ENCODE results near the gene IKZF2.

Gene IKZF2

GRCh38 chr2:213101692-213102460 lies 49.5 kb downstream of the IKZF2 start:
- no peak for DNase-seq (ENCODE audit: low read depth in 2 of 2)

- no peak for DNase-seq (ENCODE audit: low read depth in 2 of 2)
Observed at GRCh38 chr2:213101109-213101508, 50.3 kb downstream of the IKZF2 start.

- no peak for DNase-seq (ENCODE audit: low read depth in 2 of 2)
Observed at GRCh38 chr2:213098612-213099011, 52.8 kb downstream of the IKZF2 start.

- no peak for DNase-seq (ENCODE audit: low read depth in 2 of 2)
Observed at GRCh38 chr2:213091765-213092164, 59.6 kb downstream of the IKZF2 start.

- no peak for DNase-seq (ENCODE audit: low read depth in 2 of 2)
Observed at GRCh38 chr2:213090772-213091171, 60.6 kb downstream of the IKZF2 start.

- DNase-seq (ENCODE audit: low read depth in 2 of 2): no peak
Observed at GRCh38 chr2:213089438-213089837, 62.0 kb downstream of the IKZF2 start.

- no peak for DNase-seq (ENCODE audit: low read depth in 2 of 2)
Observed at GRCh38 chr2:213087040-213087439, 64.4 kb downstream of the IKZF2 start.

GRCh38 chr2:213086571-213086970 lies 64.8 kb downstream of the IKZF2 start:
- no peak for DNase-seq (ENCODE audit: low read depth in 2 of 2)

GRCh38 chr2:213086050-213086449 lies 65.4 kb downstream of the IKZF2 start:
- no peak for DNase-seq (ENCODE audit: low read depth in 2 of 2)

- DNase-seq (ENCODE audit: low read depth in 2 of 2): no peak
Observed at GRCh38 chr2:213085538-213085937, 65.9 kb downstream of the IKZF2 start.

GRCh38 chr2:213084261-213084660 lies 67.2 kb downstream of the IKZF2 start:
- DNase-seq (ENCODE audit: low read depth in 2 of 2): no peak

GRCh38 chr2:213080969-213081617 lies 70.3 kb downstream of the IKZF2 start:
- DNase-seq (ENCODE audit: low read depth in 2 of 2): no peak

GRCh38 chr2:213079756-213080155 lies 71.7 kb downstream of the IKZF2 start:
- no peak for DNase-seq (ENCODE audit: low read depth in 2 of 2)

- no peak for DNase-seq (ENCODE audit: low read depth in 2 of 2)
Observed at GRCh38 chr2:213078686-213079085, 72.7 kb downstream of the IKZF2 start.

GRCh38 chr2:213069531-213069930 lies 81.9 kb downstream of the IKZF2 start:
- DNase-seq (ENCODE audit: low read depth in 2 of 2): no peak

GRCh38 chr2:213068676-213069359 lies 82.6 kb downstream of the IKZF2 start:
- no peak for DNase-seq (ENCODE audit: low read depth in 2 of 2)

- no peak for DNase-seq (ENCODE audit: low read depth in 2 of 2)
Observed at GRCh38 chr2:213067888-213068287, 83.5 kb downstream of the IKZF2 start.

GRCh38 chr2:213066443-213066743 lies 85.0 kb downstream of the IKZF2 start:
- no peak for DNase-seq (ENCODE audit: low read depth in 2 of 2)

GRCh38 chr2:213065583-213066442 lies 85.6 kb downstream of the IKZF2 start:
- DNase-seq (ENCODE audit: low read depth in 2 of 2): no peak

- no peak for DNase-seq (ENCODE audit: low read depth in 2 of 2)
Observed at GRCh38 chr2:213064099-213064498, 87.3 kb downstream of the IKZF2 start.

GRCh38 chr2:213057977-213058376 lies 93.4 kb downstream of the IKZF2 start:
- no peak for DNase-seq (ENCODE audit: low read depth in 2 of 2)

GRCh38 chr2:213046431-213046830 lies 105.0 kb downstream of the IKZF2 start:
- no peak for DNase-seq (ENCODE audit: low read depth in 2 of 2)

Data from stimulated activated CD4-positive, alpha-beta T cell treated with anti-CD3 and anti-CD28 coated beads, Interleukin-12 subunit alpha, Interleukin-12 subunit beta, amount 100 ng/mL, for 24 hours (primary cell).